IMR-90 (cell line): ENCODE measurements around the gene P4HA2. TPM values are rescaled to one million over a fixed set of nuclear protein-coding genes. Genes with fewer than 3 reads are reported as not detected.

Experiments used
- ATAC-seq: fragments of 200-7000 bp; cut with Tn5 transposase; 2 replicates; pipeline ENCODE4 v1.9.1; 2020; ENCODE audit warnings: low read depth, mild to moderate bottlenecking, moderate library complexity
- BruUV-seq: library from RNA; stranded (reverse); fragments of 400-500 nt; replicated peaks from 2 replicates; lab custom pipeline; 2021; lab: Mats Ljungman, UMichigan
- CTCF ChIA-PET: fragments of 300-600 bp; formaldehyde crosslinking; extraction: SDS; loops from one replicate; lab custom pipeline; 2021; ENCODE audit warnings: antibody characterized with exemption; lab: Yijun Ruan, JAX
- POLR2A ChIA-PET: fragments of 300-600 bp; sonication (Branson Sonifier 250); formaldehyde crosslinking; loops from one replicate; lab custom pipeline; 2022; ENCODE audit warnings: antibody characterized with exemption; ENCODE audit not compliant: unreplicated experiment; lab: Charles Lee
- DNase-seq: peaks from one replicate; pipeline ENCODE4 v3.0.0; 2013
- H2AFZ ChIP-seq: replicated peaks from 2 replicates; pipeline ENCODE3; 2013; ENCODE audit warnings: low read length, mild to moderate bottlenecking; ENCODE audit not compliant: poor library complexity
- H2AK5ac ChIP-seq: 2 replicates; pipeline ENCODE4 v1.6.1; 2013; ENCODE audit warnings: low read depth, low read length, inconsistent platforms
- H2AK9ac ChIP-seq: replicated peaks from 2 replicates; pipeline ENCODE3; 2013; ENCODE audit warnings: mild to moderate bottlenecking, low read depth, low read length, moderate library complexity; ENCODE audit not compliant: poor library complexity
- H2BK120ac ChIP-seq: 2 replicates; pipeline ENCODE4 v1.6.1; 2013; ENCODE audit warnings: low read depth, low read length, inconsistent platforms
- H2BK15ac ChIP-seq: 3 replicates; pipeline ENCODE4 v1.6.1; 2013; ENCODE audit warnings: low read depth, low read length, inconsistent platforms
- H2BK20ac ChIP-seq: 2 replicates; pipeline ENCODE4 v1.6.1; 2013; ENCODE audit warnings: low read depth, mild to moderate bottlenecking, inconsistent platforms, low read length, moderate library complexity
- H2BK5ac ChIP-seq: 2 replicates; pipeline ENCODE4 v1.6.1; 2013; ENCODE audit warnings: mild to moderate bottlenecking, low read depth, low read length, inconsistent platforms; ENCODE audit not compliant: poor library complexity, severe bottlenecking
- H3K14ac ChIP-seq: replicated peaks from 2 replicates; pipeline ENCODE4 v1.6.1; 2013; ENCODE audit warnings: low read depth, low read length, inconsistent platforms
- H3K18ac ChIP-seq: 2 replicates; pipeline ENCODE4 v1.6.1; 2013; ENCODE audit warnings: low read depth, low read length, control low read depth
- H3K23ac ChIP-seq: 2 replicates; pipeline ENCODE4 v1.6.1; 2013; ENCODE audit warnings: low read depth, low read length, inconsistent platforms
- H3K27ac ChIP-seq: 2 replicates; pipeline ENCODE4 v1.5.1; 2013; ENCODE audit warnings: mild to moderate bottlenecking, control low read depth, low read length; ENCODE audit not compliant: insufficient read depth
- H3K27me3 ChIP-seq: 2 replicates; pipeline ENCODE4 v1.6.1; 2013; ENCODE audit warnings: low read length; ENCODE audit not compliant: control insufficient read depth, insufficient read depth
- H3K36me3 ChIP-seq: 2 replicates; pipeline ENCODE4 v1.6.1; 2013; ENCODE audit warnings: low read length, mixed read lengths; ENCODE audit not compliant: control insufficient read depth, insufficient read depth
- H3K4ac ChIP-seq: 2 replicates; pipeline ENCODE4 v1.6.1; 2013; ENCODE audit warnings: low read depth, low read length, inconsistent platforms
- H3K4me1 ChIP-seq: 2 replicates; pipeline ENCODE4 v1.6.1; 2013; ENCODE audit warnings: low read length, mixed read lengths; ENCODE audit not compliant: control insufficient read depth, insufficient read depth
- H3K4me2 ChIP-seq: 2 replicates; pipeline ENCODE4 v1.6.1; 2013; ENCODE audit warnings: low read depth, mild to moderate bottlenecking, control low read depth, low read length, moderate library complexity
- H3K4me3 ChIP-seq: 2 replicates; pipeline ENCODE4 v1.5.1; 2013; ENCODE audit warnings: low read depth, mild to moderate bottlenecking, control low read depth, low read length, moderate library complexity; ENCODE audit not compliant: insufficient read depth
- H3K56ac ChIP-seq: 2 replicates; pipeline ENCODE4 v1.6.1; 2013; ENCODE audit warnings: low read length, inconsistent platforms; ENCODE audit not compliant: insufficient read depth; ENCODE audit errors: extremely low read depth
- H3K79me1 ChIP-seq, 2 experiments: 2 replicates each; pipeline ENCODE4 v1.6.1; 2013; ENCODE audit warnings: low read length in 2 of 2, inconsistent platforms in 1 of 2, low read depth in 1 of 2
- H3K9ac ChIP-seq: 2 replicates; pipeline ENCODE4 v1.6.1; 2013; ENCODE audit warnings: low read depth, low read length, control low read depth
- H3K9me1 ChIP-seq: 2 replicates; pipeline ENCODE4 v1.6.1; 2013; ENCODE audit warnings: low read length, inconsistent platforms; ENCODE audit not compliant: insufficient read depth
- H3K9me3 ChIP-seq: 2 replicates; pipeline ENCODE4 v1.6.1; 2013; ENCODE audit warnings: low read length; ENCODE audit not compliant: control insufficient read depth, insufficient read depth
- H4K20me1 ChIP-seq: 2 replicates; pipeline ENCODE4 v1.6.1; 2013; ENCODE audit warnings: low read length, inconsistent platforms; ENCODE audit not compliant: insufficient read depth
- H4K5ac ChIP-seq: 2 replicates; pipeline ENCODE4 v1.6.1; 2013; ENCODE audit warnings: mild to moderate bottlenecking, low read depth, low read length, control low read depth
- H4K8ac ChIP-seq, 2 experiments: 2 replicates each; pipeline ENCODE4 v1.6.1; 2013; ENCODE audit warnings: low read depth in 2 of 2, low read length in 2 of 2, control low read depth in 1 of 2, inconsistent platforms in 1 of 2
- H4K91ac ChIP-seq: 2 replicates; pipeline ENCODE4 v1.6.1; 2013; ENCODE audit warnings: low read depth, low read length, inconsistent platforms; ENCODE audit not compliant: insufficient read depth
- CHD1 ChIP-seq: IDR thresholded peaks from 2 replicates; pipeline ENCODE4 v1.6.1; 2012; ENCODE audit warnings: low read depth, low read length, improper control_type of control experiment
- FOS ChIP-seq: fragments of 150-350 bp; IDR thresholded peaks from 2 replicates; pipeline ENCODE4 v1.6.1; 2016; ENCODE audit warnings: low read depth, low read length
- MXI1 ChIP-seq: IDR thresholded peaks from 2 replicates; pipeline ENCODE4 v1.6.1; 2012; ENCODE audit warnings: low read depth, mild to moderate bottlenecking, low read length, moderate library complexity, borderline replicate concordance
- NFE2L2 ChIP-seq: fragments of 150-350 bp; IDR thresholded peaks from 2 replicates; pipeline ENCODE4 v1.6.1; 2016; ENCODE audit warnings: low read depth, mild to moderate bottlenecking, low read length
- RAD21 ChIP-seq: IDR thresholded peaks from 2 replicates; pipeline ENCODE4 v1.6.1; 2012; ENCODE audit warnings: low read length, improper control_type of control experiment
- RCOR1 ChIP-seq: IDR thresholded peaks from 2 replicates; pipeline ENCODE4 v1.6.1; 2012; ENCODE audit warnings: mild to moderate bottlenecking, low read length, improper control_type of control experiment; ENCODE audit not compliant: insufficient replicate concordance
- SMC3 ChIP-seq: fragments of 150-350 bp; IDR thresholded peaks from 2 replicates; pipeline ENCODE4 v1.6.1; 2016; ENCODE audit warnings: low read depth, mild to moderate bottlenecking, antibody characterized with exemption, low read length, moderate library complexity
- WGBS, 2 experiments: methylation state at CpG; one replicate each; pipeline versions ENCODE4 v1.1.5 to v1.1.7; 2013; ENCODE audit warnings: missing lambda C conversion rate in 2 of 2; ENCODE audit not compliant: insufficient read length in 1 of 2; ENCODE audit errors: extremely low coverage in 2 of 2; 5-methylcytosine and 5-hydroxymethylcytosine counted together
- dilution Hi-C: fragments of 300-500 bp; cut with HindIII; formaldehyde crosslinking; loops from one replicate; pipeline ENCODE4 v1.14.3; 2018; ENCODE audit warnings: low sequenced_read_pairs; ENCODE audit not compliant: unreplicated experiment
- in situ Hi-C: fragments of 300-500 bp; cut with MboI; formaldehyde crosslinking; loops from 3 replicates; pipeline ENCODE4 v1.14.3; 2019; ENCODE audit warnings: low sequenced_read_pairs, inconsistent platforms, mixed read lengths
- intact Hi-C: fragments of 100-400 bp; cut with micrococcal nuclease; formaldehyde crosslinking; loops from 2 replicates; pipeline ENCODE4 v1.10.0; 2022
- polyA plus RNA-seq, 3 experiments: library from polyadenylated mRNA; depleted of rRNA; stranded (reverse); fragments of >200 nt; gene quantifications; 2 replicates each; pipeline ENCODE4 v1.2.3, GENCODE V29; 2012; ENCODE audit warnings: low replicate concordance in 1 of 3
- total RNA-seq: library from RNA; depleted of rRNA; stranded (reverse); fragments of >200 nt; gene quantifications from 2 replicates; pipeline ENCODE4 v1.2.3, GENCODE V29; 2012

Gene P4HA2
- total and polyA plus RNA-seq, 2 of the 4 experiments (the other 2 are of a cell fraction) = 186 to 225 TPM

GRCh38 chr5:132207778-132208177, 19.9 kb downstream of the P4HA2 start:
- ATAC-seq = no peak

More at GRCh38 chr5:132207778-132208177, 19.9 kb downstream of the P4HA2 start:
- in situ Hi-C loops = no loop called here
- intact Hi-C loops = no loop called here
- TF ChIP-seq SMC3 (no peak), RAD21 (no peak), FOS (no peak), NFE2L2 (no peak), CHD1 (no peak), MXI1 (no peak), RCOR1 (no peak)
- peaks cover 38% of the 10 kb centered on the region for H3K9me1 ChIP-seq
- no peak overlapping the region for H3K23ac ChIP-seq
- no peak overlapping the region for H3K56ac ChIP-seq
- BruUV-seq = no TSS peak
- no peak overlapping the region for H3K18ac ChIP-seq
- no peaks in the 10 kb centered on the region for H3K9me3 ChIP-seq
- no peak overlapping the region for H4K5ac ChIP-seq
- no peak overlapping the region for H3K27ac ChIP-seq
- no peak overlapping the region for H2BK5ac ChIP-seq
- H4K8ac ChIP-seq = no peak overlapping the region
- no peak overlapping the region for H2AFZ ChIP-seq
- no peak overlapping the region for H2AK5ac ChIP-seq
- H3K79me1 ChIP-seq = peaks cover 27 to 40% of the 10 kb centered on the region in 2 experiments
- dilution Hi-C loops = no loop called here
- ChIA-PET CTCF (no interaction called here), POLR2A (no interaction called here)
- no peak overlapping the region for H3K4me2 ChIP-seq
- WGBS, 2 experiments = 94% methylated on average over 3 of the region's 5 CpGs; no CpG with 5 or more reads in 1 of the 2 experiments
- H3K4ac ChIP-seq = no peak overlapping the region
- no peak overlapping the region for H2BK15ac ChIP-seq
- H2BK20ac ChIP-seq = no peak overlapping the region
- H3K4me1 ChIP-seq = peaks cover 7% of the 10 kb centered on the region
- H3K36me3 ChIP-seq = peaks cover 72% of the 10 kb centered on the region
- no peak overlapping the region for H2BK120ac ChIP-seq
- H3K14ac ChIP-seq = no peak overlapping the region
- no peak overlapping the region for H3K9ac ChIP-seq
- no peak overlapping the region for H2AK9ac ChIP-seq
- H3K27me3 ChIP-seq = no peaks in the 10 kb centered on the region
- DNase-seq = no peak
- H4K91ac ChIP-seq = no peak overlapping the region
- H4K20me1 ChIP-seq = peaks cover 11% of the 10 kb centered on the region; the same call in 1 of the 2 replicates
- no peak overlapping the region for H3K4me3 ChIP-seq
